GM04503 (cell line): ENCODE measurements around the gene PGAP2.
"Not testable (repeated sequence)": the region's sequence is repeated elsewhere in the genome, so short reads cannot be mapped to it uniquely, and the experiment has no call there.

Experiments
- DNase-seq: peaks from one replicate; pipeline ENCODE4 v3.0.0-alpha.2; 2012; ENCODE audit warnings: low read depth

PGAP2 gene

DNA sequence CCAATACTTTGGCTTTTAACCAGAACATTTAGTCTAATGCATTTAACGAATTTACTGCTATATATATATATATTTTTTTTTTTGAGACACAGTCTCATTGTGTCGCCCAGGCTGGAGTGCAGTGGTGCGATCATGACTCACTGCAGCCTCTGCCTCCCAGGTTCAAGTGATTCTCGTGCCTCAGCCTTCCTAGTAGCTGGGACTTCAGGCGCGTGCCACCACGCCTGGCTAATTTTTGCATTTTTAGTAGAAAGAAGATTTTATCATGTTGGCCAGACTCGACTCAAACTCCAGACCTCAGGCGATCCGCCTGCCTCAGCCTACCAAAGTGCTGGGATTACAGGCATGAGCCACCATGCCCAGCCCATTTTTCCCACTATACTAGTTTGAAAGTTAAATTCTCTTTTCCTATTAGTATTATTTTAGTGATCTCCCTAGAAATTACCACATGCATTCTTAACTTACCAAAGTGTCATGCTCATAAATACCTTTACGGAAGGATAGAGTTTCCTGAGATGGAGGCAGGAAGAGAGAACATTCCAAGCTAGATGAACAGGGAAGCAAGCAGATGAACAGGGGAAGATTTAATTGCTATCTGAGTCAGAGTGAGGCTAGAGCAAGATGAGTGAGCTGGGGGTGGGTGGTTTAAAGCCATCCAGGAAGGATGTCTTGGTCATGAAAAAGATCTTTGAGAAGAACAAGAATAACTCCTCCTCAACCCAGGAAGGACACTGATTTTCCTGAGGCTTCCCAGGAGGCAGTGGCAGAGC, 4.4 kb upstream of the PGAP2 start:
- no peak for DNase-seq

DNA sequence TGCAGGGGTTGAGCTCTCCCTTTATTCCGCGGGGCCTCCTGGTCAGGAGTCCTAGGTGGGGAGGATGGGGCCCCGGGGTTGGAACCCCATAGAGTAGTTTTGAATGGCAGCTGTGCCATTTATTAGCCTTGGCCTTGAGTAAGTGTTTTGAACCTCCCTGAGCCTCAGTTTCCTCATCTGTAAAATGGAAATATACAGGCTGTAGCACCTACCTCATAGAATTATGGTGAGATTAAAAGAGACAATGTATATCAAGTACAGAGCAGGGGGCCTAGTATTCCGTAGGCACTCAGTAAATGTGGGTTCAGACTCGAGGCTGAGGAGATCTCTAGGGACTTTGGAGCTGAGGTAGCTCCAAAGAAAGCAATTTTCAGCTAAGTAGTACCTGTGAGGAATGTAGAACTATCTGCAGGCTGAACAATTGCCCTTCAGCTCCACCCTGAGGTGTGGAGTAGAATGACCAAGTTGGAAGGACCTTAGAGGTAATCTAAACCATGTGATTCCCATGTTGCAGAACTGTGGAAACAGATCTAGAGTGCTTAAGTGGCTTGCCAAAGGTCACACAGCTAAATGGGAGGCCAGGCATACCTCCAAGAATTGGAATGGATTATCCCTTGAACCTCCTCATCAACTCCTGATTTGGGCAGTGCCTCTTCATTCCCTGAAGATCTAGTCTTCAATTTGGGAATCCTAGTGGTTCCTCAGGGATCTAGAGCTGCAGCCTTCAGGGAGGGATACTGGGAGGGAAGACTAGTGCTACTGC, 682 bp downstream of the PGAP2 start:
- DNase-seq: no peak

DNA sequence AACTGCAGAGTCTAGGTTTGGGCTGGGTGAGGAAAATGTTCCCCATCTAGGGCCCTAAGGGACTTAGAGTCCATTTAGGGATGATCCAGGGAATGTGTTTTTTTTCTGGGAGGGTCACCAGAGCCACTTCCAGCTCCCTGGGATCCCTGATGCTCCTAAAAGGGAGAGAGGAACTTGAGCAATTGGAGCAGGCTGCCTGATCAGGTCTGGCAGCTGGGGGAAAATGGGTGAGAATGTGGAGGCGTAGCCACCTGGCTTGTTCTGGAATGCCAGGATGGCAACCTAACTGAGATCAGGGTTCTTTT, 1.2 kb downstream of the PGAP2 start:
- DNase-seq: no peak

DNA sequence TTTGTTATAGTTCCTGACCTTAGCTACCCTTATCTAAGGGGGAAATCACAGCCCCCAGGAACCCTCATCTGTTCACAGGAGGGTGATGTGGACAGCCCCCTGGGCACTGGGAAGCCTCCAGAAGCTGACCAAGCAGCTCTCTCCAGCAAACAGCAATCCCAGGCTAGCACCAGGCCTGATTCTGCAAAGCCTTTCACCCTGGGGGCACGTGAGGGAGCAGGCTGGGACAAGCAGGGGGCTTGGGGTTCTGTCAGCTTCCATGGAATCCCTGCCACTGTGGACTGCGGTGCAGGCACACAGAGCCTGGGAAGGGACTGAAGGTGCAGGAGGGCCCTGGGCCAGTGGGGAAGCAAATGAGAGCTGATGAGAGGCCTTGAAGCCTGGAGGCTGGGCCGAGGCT, 2.1 kb downstream of the PGAP2 start:
- no peak for DNase-seq

DNA sequence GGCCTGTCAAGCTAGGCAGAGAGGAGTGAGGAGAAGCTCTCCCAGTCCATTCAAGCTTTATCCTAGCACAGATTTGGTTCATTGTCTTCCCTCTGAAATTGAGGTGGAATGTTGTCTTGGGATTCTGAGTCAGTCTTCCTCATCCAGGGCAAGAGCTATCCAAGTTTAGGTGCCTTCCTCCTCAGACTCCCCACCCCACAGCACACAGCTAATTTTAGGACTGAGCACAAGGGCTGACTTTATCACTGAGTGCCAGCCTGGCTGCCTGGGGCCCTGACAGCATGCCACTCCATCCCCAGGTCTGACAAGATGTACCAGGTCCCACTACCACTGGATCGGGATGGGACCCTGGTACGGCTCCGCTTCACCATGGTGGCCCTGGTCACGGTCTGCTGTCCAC, 2.6 kb downstream of the PGAP2 start:
- no peak for DNase-seq

DNA sequence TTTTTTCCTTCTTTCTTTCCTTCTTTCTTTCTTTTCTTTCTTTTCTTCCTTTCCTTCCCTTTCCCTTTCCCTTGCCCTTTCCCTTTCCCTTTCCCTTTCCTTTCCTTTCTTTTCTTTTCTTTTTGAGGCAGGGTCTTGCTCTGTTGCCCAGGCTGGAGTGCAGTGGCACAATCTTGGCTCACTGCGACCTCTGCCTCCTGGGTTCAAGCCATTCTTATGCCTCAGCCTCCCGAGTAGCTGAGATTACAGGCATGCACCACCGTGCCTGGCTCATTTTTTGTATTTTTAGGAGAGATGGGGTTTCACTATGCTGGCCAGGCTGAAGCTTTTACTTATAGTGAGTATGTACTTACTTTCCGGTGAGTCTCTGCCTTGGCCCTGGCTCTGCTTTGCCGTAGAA, 6.5 kb downstream of the PGAP2 start:
- not testable (repeated sequence) for DNase-seq

DNA sequence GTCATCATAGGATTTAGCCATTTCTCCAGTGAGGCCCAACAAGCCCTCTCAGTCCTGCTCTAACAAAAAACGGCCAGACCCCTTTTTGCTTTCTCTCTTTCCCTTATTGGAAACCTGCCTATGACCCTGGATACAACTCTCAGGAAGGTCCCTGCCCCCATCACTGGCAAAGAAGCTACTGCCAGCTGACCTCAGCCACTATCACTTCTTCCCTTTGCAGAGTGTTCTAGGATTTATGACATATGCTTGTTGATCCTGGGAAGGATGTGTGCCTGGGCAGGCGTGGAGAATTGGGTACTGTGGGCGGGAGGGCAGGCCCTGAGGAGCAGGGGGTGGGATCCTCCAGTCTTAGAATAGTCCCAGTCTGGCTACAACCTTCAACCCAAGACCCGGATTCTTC, 7.5 kb downstream of the PGAP2 start:
- DNase-seq: no peak

DNA sequence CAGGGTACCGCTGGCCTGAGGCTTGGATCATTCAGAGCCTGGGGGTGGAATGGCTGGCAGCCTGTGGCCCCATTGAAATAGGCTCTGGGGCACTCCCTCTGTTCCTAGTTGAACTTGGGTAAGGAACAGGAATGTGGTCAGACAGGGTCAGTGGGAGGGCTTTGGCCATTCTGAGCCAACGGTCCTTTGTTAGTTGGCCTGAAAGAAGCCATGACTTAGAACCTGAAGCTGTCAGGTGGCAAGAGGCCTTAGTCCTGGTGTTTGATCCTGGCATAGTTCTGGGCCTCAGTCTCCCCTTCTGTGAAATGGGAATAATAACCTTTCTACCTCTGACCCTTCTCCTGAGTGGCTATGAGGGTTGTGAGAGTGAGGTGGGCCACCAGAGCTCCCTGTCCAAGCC, 8.3 kb downstream of the PGAP2 start:
- DNase-seq: no peak

DNA sequence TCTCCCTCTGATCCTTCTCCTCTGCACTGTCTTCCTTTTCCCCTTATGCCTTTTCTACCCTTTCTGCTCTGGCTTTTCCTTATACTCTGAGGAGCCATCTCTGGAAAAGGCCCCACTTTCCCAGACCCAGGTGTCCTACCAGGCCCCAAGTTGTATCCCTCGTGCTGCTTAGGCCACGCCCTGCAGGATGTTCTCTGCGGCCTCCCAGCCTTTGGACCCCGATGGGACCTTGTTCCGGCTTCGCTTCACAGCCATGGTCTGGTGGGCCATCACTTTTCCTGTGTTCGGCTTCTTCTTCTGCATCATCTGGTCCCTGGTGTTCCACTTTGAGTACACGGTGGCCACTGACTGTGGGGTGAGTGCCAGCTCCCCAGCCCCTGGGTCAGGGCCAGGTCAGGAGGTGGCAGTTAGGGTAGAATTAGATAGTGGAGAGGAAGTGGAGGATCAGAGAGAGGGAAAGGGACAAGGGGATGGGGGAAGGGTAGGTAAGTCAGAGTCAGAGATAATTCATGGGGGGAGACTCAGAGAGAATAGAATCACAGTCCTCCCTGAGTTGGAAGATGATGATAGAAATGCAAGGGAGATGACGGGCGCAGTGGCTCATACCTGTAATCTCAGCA, 8.9 kb downstream of the PGAP2 start:
- no peak for DNase-seq

DNA sequence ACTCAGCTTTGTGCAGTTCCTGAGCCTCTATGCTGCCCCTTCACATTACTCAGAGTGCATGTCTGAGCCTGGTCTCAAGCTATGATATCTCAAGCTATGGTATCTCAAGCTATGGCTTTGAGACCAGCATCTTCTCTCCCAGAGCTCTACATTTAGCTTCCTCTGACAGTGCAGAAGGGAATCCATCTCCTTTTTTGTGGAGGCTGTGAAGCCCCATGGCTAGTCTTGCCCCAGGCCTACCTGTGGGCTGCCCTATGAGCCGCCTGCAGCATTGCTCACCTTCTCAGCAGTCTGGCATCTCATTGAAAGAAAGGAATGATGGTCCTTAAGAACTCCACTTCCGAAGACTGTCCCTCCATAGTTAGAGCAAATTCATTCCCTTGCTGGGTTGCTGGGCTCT, 12.6 kb downstream of the PGAP2 start:
- no peak for DNase-seq

DNA sequence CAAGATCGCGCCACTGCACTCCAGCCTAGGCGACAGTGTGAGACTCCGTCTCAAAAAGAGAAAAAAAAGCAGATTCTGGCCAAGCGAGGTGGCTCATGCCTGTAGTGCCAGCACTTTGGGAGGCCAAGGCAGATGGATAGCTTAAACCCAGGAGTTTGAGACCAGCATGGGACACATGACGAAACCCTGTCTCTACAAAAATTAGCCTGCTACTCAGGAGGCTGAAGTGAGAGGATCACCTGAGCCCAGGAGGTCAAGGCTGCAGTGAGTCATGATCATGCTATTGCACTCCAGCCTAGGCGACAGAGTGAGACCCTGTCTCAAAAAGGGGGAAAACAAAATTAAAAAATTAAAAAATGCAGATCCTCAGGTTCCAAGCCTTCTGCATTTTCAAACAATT, 14.0 kb downstream of the PGAP2 start:
- DNase-seq: no peak

DNA sequence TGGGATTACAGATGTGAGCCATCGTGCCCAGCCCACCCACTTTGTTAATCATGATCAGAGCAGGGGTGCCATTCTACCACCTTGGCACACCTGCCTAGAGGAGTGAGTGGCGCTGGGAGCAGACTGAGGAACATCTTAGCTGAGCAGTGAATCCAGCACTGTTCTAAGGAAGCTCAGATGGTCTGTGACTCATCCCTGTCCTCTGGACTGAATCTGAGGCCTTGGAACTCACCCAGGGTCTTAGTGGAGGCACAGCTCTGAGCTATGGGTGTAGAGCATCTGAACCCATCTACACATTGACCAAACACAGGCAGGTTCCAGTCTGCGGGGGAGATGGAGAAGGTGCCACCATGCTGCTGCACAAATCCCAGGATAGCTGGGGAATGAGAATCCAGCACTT, 14.9 kb downstream of the PGAP2 start:
- DNase-seq: no peak

DNA sequence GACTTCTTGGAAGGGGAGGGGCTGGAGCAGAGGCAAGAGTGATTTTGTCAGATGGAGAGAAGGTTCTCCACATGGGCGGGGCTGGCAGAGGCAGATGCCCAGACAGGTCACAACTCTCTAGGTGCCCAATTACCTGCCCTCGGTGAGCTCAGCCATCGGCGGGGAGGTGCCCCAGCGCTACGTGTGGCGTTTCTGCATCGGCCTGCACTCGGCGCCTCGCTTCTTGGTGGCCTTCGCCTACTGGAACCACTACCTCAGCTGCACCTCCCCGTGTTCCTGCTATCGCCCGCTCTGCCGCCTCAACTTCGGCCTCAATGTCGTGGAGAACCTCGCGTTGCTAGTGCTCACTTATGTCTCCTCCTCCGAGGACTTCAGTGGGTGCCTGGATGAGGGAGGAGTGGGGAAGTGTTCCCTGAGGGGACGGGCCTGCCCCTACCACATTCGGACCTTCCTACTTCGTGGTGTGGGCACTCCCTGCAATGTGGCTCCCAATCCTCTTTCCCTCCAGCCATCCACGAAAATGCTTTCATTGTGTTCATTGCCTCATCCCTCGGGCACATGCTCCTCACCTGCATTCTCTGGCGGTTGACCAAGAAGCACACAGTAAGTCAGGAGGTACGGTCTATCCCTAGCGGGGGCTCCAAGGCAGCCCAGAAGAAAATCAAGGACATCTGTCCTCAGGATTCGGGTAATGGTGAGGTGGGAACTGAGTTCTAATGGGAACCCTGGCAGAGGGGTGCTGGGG, 15.6 kb downstream of the PGAP2 start:
- no peak for DNase-seq

DNA sequence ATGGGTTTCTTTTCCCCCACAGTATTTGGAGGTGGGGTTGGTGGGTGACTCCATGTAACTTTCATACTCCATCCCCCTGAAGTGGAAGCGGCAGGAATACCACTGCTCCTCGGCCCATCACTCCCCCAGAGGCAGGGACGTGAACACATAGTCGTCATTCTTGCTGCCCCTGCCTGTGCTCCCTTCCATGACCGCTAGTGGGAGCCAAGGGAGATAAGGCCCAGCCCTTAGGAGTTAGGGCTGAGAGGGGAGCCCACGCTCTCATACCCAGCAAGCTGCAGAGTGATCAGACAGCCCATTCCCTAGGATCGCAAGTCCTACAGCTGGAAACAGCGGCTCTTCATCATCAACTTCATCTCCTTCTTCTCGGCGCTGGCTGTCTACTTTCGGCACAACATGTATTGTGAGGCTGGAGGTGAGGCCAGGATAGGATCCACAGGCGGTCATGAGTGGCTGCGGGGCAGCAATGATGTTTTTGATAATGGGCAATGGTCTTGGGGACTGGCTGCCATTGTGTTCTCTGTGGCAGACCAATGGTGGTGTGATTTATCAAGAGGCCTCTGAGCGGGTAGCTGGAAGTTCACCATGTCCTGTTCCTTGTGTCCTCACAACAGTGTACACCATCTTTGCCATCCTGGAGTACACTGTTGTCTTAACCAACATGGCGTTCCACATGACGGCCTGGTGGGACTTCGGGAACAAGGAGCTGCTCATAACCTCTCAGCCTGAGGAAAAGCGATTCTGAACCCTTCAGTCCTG, 16.5 kb downstream of the PGAP2 start:
- DNase-seq: no peak

DNA sequence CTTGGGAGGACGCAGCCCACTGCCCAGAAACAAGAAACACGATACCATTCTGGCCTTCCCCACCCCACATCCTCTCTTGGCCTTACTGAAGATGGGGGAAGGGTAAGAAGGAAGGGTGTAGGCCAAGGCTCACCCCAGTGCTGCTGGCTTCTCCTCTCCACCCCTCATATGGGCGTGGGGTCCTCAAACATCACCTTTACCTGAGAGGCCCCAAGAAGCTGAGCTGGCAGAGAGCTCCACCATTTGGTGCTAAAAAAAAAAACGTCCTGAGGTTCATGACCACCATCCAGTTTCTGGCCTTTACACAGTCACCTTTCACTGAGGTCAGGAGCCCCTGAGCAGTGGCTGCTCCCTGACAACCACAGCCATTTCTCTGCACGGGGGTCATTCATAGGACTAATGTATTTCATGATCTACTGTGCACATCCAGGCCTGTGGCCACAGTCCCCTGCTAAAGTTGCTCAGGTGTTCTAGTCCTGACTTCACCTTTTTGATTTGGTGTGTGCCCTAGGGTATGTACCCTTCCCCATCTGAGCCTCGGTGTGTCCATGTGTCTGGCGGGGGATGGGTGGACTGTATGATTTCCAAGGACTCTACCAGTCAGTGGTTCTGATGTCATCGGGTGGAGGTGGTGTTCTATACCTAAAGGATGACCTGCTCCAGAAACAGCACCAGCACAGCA, 17.3 kb downstream of the PGAP2 start:
- DNase-seq: no peak

DNA sequence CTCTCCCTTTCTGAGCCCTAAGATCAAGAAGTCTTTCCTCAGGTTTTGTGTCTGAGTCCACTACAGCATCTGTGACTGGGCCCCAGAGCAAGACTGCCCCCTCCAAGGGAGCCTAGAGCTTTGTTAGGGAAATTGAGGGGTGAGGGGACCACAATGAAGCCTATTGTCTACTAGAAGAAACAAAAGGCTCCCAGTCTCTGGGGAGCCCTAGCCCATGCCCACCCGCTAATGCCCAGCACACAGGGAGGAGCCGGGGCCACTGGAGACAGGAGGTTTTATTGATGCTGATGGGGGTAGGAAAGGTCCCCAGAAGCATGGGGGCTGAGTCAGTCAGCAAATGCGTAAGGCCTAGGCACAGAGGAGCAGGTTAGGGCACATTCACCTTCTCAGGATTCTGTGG, 18.4 kb downstream of the PGAP2 start:
- DNase-seq: no peak

DNA sequence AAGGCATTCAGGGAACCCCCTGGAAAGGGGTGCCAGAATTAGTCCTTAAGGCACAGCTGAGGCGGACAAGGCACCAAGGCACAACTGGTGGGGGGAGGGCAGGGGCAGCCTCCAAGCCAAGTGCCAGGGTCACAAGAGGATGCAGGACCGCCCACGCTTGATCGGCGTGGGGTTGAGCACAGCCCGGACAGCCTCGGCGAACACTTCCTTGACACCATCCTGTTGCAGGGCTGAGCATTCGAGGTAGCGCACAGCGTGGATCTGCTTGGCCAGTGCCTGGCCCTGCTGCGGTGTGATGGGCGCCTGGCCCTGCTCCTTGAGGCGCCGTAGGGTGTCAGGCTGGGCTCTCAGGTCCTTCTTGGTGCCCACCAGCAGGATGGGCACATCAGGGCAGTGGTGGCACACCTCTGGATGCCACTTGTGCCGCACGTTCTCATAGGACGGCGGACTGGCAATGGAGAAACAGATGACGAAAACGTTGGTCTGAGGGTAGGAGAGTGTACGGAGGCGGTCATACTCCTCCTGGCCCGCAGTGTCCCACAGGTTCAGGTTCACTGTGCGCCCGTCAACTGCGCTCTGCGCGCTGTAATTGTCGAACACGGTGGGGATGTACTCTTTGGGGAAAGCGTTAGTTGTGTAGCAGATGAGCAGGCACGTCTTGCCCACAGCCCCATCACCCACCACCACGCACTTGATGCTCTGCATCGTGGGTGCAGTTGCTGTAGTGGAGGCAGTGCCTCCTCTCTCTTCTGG, 19.2 kb downstream of the PGAP2 start:
- no peak for DNase-seq

DNA sequence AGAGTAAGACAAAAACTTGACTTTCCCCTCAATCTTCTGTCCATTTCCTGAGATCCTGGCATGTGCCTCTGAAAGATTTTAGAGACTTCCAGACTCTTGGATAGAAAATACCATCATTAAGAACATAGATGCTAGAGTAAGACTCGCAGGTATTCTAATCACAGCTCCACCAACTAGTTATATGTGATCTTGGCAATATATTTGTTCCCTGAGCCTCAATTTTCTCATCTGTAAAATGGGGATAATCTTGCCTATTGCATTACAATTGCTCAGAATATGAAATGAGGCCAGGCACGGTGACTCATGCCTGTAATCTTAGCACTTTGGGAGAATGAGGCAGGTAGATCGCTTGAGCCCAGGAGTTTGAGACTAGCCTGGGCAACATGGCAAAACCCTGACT, 21.7 kb downstream of the PGAP2 start:
- no peak for DNase-seq

DNA sequence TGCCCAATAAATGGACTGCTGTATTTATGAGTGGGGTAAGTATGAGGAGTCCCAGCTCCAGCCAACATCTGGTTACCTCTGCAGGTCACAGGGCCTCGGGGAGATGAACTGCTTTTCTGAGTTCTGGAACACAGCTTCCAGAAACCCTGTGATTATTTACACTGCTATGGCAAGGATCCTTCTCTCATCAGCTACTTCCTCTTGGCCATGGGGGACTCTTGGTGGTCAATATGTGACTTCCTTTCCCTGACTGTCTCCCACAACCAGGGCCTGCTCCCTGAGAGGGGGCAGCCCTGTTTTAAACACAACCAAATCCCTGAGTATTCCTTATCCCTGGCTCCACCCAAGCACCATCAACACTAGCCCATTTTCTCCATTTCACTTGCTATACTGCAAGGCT, 22.4 kb downstream of the PGAP2 start:
- no peak for DNase-seq

DNA sequence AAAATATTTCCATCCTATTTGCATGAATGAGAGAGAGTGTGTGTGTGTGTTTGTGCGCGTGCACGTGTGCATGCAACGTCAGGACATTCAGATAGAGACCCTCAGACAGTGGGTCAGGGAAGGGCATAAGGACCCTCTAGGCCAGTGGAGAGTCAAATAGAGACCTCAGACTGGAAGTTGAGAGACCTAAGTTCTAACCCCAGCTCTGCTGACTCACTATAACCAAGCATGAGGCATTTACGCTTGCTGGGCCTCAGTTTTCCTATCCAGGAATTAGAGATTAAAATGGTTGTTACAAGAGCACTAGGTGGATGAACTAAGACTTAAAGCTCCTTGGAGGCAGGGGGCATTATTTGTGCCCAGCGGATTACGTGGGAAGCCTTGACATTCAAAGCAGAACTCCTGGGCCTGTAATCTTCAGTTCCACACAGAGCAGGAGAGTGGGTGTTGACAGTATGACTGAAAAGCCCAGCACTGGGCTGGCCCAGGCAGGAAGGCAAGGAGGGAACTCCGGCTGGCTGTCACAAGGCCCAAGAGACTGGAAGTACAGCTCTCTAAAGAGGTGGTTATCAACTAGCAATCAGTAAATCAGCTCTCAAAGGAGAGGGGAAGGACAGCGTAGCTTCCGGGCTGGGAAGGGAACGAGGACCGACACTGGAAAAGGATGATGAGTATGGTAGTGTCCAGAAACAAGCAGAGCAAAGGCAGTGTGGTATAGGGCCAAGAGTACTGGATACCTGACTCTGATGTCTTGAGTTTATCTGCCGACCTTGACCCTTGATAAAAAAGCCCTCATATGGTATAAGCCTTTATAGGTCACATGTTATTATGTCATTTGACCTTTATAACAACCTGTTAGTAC, 23.2 kb downstream of the PGAP2 start:
- DNase-seq: no peak
